Dedifferentiated amniotic fluid mesenchymal stem cell (primary cell): Measurements from ENCODE around the gene TDP1.

ENCODE experiments used
- DNase-seq: peaks from one replicate; pipeline ENCODE4 v3.0.0-alpha.2; 2016; ENCODE audit errors: extremely low spot score

Gene TDP1

DNA sequence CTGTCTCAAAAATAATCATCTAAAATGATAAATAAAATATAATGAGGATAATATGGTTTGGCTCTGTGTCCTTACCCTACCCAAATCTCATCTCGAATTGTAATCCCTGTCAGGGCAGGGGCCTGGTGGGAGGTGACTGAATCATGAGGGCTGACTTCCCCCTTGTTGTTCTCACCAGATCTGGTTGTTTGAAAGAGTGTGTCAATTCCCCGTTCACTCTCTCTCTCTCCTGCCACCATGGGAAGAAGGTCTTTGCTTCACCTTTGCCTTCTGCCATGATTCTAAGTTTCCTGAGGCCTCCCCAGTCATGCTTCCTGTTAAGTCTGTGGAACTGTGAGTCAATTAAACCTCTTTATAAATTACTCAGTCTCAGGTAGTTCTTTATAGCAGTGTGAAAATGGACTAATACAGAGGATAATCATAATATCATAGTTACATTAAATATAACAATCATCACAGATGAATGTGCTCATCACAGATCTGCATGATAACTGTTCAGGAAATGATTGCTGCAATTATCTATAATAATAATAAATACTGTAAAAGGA is 13.8 kb upstream of the TDP1 start:
- DNase-seq = no peak

DNA sequence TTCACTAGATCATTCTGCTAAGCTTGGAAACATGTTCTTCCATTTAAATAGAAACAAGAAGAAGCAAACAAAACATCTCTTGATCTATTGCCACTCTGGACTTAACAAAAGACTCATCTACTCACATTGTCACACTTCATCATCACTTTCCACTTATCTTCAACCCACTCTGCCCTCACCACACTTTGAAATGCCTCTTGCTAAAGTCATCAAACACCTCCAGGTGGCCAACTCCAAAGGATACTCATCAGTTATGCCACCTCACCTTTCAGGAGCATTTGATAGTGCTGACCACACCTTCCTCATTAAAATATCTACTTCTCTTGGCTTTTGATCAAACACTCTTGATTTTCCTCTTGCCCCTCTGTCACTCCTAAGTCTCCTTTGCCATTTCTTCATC is 8.4 kb upstream of the TDP1 start:
- DNase-seq = no peak

DNA sequence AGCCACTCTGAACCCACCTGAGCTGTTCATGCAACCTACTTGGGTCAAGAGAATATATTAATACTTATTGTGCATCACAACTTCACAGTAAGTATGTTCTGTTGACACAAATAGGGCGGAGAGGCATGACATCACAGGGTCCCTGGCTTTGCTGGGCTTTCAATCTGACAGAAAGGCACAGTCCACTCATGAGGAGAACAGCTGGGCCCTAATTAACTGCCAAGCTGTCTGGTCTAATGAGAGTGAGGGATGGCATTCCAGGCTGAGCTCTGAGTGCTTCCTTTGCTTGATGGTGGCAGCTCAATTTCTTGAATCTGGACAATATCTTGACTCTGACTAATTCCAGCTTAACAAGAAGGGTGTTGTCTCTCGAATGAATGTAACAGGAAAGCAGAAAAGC is 3.2 kb upstream of the TDP1 start:
- DNase-seq = no peak

DNA sequence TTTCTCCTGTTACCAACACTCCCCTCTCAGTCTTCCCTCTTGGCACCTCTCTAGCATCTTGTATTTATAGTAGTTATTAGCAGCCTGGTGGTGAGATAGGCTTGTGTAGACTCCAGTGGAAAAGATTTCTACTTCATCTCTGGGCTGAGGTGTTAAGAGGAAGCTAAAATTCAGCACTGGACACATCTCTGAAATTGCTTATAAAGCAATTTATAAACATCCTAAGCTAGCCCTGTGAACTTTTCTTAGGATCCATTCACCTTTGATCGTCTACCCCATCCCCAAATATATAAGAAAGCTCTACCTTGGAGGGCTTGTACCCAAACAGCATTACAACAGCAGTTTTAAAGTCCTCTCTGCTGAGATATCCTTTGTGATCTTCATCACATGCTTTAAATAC is 2.1 kb upstream of the TDP1 start:
- DNase-seq = no peak

DNA sequence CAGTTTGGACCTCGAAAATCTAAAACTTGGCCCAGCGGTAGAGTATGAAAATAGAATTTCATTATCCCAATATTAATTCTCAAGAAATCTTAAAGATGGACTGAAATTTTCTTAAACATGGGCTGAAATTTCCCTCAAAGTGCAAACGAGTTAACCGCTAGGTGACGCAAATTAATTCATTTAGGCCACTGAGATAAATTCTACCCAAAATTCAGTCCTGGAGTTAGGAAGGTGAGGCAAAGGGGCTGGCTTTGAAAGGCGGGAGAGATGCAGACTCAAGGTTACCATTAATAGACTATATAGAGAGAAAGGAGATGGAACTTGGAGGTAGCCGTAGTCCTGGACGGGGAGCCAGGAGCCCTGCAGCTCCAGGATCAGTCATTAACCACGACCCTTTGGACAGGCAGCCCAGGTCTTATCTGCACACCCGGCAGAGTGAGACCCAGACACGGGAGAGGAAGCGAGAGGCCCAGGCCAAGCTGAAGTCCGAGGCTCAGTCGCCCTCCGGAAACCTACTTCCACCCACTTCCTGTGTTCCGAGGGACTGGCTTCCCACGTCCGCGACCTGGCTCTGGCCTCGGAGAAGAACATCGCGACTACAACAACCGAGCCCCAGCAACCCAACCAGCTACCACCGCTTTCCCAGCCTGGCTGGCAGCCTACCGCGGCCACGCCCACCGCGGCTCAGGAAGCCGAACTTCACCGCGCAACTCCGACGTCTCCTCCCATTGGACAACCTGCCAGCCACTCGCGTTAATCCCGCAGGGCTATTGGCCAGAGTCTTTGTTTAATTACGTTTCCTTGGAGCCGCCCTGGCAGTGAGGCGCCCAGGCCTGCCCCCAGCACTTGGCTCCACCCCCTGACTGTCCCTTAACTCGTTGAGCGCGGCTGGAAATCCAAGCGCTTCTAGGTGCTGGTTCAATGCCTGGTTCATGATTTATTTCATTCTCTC is 1.4 kb upstream of the TDP1 start, which contains the start of gene EFCAB11:
EFCAB11 (minus strand) TSS at position 661 of the 952 bp plus-strand sequence; CDS start at position 591, 70 bp downstream.
- DNase-seq = peak; percentile 99

DNA sequence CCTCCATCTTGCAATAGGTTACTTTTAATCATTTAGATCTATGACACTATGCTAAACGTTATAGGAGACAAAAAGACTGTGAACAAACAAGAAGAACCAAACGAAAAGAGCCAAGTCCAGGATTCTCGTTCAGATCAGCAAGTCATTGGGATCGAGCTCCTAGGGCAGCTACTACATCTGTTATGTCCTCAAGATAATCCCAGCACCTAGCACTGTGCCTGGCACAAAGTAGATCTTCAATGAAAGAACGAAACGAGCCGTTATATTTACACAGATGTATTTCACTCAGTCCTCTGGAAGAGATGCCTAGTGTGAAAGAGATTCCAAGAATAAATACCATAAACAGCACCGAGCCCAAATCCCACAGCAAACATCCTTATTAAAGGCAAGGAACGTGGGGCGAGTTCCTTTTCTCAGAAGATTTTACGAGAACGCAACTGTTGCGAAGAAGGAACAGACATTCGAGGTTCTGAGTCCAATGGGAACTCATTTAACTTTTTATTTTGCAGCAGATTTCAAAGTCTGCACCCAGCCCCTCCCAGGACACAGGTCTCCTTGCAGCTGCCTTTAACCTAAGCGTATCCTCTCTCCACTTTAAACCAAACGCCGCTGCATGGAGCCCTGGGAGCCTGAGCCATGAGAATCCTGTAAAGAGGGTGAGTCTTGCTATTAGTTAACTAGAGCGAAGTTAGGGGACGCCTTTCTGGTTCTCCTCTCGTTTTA is 544 bp upstream of the TDP1 start:
- no peak for DNase-seq

DNA sequence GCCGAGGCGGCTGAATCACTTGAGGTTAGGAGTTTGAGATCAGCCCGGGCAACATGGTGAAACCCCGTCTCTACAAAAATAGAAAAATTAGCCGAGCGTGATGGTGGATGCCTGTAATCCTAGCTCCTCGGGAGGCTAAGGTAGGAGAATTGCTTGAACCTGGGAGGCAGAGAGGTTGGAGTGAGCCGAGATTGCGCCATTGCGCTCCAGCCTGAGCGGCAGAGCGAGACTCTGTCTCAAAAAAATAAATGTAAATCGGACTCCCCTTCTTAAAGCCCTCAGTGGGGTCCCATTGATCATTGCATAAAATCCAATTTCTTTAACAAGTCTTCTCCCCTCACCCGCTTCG is 908 bp downstream of the TDP1 start:
- DNase-seq = no peak

DNA sequence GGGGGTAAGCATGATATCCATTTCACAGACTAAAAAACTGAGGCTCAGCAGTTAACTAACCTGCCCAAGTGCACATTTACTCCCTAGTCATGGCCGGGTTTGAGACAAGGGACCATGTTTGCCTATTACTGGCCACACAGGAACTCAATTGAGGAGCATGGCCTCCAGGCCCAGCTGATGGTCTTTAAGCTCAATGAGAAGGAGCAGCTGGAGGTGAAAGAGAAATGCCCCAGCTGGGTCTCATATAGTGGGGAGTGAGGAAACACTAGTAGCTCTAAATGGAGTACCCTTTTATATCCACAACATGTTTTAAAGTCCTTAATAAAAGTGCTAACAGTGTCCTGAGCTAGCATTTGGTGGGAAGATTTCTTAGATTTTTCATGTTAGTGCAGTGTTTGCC is 1.6 kb downstream of the TDP1 start:
- DNase-seq = no peak

DNA sequence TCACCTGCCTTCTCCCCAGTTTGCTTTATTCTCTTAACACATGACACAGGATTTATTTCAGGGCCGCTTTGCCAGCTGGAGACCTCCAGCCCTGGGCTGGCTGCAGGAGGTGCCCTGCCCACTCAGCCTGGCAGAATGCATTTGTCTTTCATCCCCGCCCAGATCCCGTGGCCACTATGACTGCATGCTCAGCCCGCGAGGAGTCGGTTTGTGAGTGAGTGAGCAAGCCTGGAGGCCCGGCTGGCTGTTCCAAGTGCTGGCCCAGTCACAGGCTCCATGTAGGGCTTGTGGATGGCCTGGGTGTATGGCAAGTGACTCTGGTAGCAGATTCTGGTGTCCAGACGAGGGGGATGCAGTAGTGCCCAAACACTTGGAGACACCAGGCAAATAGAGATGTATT is 2.1 kb downstream of the TDP1 start:
- no peak for DNase-seq

DNA sequence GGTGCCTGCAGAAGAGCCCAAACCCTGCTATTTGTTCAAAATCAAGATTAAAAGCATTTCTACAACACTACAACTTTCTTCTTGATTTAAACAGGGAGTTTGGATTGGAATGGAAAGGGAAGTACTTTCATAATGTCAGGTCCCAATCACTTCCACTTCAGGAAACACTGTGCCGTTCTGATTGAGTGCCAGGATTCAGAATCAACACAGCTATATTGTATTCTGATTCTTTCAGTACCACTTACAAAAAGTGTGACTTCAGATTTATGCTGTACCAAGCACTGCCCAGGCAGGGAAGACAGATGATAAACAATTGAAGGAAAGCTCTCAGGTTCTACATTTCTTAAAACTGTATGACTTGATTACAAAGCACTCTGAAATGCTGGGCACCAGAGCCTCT is 3.2 kb downstream of the TDP1 start:
- DNase-seq = no peak

DNA sequence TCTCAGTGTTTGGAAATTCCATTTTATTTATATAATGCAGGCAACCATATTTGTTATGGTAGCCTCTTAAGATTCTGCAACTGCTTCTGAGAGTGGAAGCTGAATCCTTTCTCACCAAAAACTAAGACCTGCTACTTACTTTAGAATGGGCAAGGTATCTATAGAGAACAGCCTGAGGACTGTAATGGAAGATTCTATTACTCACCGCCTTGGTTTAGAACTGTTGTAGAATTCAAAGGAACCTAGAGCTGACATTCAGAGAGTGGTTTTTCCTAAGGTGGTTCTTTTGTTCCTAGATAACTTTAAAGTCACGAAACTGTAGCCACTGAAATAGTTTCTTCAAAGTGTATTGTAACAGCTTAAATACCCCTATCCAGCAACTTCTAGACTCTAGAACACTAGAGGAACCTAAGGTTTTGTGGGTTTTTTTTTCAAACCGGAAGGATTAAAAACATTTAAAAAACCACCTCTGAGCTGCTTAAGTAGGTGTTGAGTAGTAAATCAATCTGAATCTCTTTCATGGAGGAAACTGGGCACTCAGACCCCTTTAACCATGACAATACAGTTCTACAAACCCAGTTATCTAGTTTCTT is 4.2 kb downstream of the TDP1 start:
- no peak for DNase-seq

DNA sequence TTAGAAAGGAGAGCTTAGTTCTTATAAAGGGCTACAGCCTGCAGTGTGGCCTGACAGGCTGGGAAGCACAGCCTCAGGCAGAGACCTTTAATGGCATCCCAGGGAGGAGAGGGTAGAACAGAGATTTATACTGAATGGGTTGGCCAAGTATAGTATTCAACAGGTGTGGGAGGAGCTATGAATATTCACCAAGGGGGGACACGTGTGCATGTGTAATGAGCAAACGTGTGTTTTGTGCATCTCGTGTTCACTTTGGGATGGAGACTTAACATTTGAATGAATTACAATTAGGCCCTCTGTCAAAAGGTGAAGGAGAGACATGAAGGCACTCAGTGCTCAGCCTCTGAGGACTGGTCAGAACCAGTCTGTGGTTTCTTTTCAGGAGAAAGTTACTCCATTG is 5.2 kb downstream of the TDP1 start:
- DNase-seq = no peak

DNA sequence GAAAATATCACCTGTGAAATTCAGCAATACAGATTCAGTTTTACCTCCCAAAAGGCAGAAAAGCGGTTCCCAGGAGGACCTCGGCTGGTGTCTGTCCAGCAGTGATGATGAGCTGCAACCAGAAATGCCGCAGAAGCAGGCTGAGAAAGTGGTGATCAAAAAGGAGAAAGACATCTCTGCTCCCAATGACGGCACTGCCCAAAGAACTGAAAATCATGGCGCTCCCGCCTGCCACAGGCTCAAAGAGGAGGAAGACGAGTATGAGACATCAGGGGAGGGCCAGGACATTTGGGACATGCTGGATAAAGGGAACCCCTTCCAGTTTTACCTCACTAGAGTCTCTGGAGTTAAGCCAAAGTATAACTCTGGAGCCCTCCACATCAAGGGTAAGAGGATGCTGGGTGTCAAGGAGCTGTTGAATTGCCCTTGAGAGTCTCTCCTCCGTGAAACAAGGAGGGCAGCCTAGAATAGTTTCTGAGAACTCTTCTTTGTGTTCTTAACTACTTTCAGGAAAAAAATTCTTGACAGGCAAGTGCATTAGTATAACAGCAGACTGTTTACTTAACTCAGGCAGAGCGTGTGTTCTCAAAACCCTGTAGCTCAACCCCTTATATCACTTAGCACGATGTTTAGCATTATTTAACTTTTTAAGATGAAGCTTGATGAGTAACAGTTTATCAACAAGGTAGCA is 7.7 kb downstream of the TDP1 start:
- no peak for DNase-seq

DNA sequence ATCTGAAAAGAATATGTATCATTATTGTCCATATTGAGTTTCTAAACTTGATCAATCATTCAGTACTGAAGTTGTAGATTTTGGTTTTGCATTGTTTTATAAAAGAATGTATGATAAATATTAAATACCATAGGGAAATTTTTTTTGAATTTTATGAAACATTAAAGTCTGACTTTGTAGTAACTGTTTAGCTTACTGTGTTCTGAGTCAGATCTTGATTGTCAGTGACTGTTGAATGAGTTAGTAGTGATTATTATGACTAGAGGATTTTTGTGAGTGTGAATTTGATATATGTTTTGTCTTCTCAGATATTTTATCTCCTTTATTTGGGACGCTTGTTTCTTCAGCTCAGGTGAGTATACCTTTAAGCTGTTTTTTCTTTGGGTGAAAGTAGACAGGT is 10.1 kb downstream of the TDP1 start:
- no peak for DNase-seq

DNA sequence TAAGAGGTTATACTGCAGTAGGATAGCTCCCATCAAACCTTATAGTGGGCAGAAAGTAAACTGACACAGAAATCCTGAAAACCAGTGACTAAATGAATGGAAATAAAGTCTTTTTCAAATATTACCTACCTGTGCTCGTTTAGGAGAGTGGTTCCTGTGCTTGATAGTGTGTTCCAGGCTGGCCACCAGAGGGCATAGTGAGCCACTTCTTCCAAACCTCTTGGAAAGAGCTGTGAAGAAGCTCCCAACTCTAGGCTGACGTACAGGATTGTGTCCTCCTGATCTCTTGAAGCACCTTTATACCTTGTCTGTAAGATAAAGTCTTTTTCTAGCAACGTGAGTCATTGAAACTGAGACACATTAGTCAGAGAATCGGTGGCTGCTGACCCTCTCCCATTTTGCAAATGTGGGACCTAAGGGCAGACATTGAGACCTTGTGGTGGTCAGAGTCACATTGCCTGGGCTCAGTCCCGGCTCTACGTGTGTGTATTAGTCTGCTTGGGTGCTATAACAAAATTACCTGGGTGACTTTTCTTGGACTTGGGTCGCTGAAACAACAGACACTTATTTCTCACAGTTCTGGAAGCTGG is 17.6 kb downstream of the TDP1 start:
- DNase-seq = peak; percentile 62

DNA sequence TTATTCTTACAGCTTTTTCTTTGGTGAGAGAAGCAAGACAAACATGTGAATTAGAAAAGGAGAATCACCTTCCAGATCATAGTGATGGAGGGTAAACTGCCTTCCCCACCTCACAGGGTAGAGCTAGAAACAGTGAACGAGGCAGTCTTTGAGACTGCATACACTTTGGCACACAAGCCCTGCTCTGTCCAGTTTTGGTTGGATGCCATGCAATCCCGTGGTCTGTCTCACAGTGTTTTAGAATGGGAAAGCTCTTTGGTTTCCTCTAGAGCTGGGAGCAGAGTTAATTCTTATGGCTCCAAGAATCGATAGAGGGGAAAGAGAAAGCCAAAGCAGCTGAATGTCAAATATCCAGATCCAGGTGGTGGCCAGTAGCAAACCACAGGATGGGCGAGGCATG is 21.9 kb downstream of the TDP1 start:
- DNase-seq = no peak

DNA sequence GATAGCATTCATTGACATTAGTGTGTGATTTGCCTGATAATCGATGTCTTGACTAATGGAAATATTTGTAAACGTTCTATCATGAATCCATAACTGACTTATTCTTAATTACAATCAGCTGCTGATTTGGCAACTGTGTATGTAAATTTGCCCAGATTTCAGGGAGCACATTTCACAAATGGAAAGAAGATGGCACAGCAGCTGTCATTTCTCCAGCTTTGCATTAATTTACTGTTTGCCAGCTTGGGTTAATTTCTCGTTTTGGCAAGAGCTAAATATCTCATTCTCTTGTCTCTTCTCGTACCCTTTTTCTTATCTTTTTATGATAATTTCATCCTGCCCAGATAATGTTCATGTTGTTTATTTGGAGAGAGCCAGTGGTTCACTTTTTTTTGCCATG is 22.9 kb downstream of the TDP1 start:
- DNase-seq = no peak

DNA sequence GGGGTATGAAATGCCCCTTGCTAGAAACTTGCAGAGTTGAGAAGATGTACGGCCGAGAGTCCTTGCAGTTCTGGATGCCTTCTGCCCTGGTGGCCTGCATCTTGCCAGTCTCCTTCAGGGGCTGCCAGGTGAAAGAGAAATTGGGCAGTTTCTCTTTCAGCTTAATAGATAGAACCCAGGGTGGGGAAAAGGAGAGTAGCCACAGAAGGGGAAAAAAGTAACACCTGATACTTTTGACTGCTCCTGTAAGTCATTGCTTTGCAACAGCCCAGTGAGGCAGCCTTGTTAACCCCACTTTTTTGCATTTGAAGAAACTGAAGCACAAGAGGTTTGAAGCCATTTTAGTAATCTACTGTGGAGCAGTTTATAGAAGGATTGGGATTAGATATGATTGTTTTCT is 27.6 kb downstream of the TDP1 start:
- DNase-seq = no peak

DNA sequence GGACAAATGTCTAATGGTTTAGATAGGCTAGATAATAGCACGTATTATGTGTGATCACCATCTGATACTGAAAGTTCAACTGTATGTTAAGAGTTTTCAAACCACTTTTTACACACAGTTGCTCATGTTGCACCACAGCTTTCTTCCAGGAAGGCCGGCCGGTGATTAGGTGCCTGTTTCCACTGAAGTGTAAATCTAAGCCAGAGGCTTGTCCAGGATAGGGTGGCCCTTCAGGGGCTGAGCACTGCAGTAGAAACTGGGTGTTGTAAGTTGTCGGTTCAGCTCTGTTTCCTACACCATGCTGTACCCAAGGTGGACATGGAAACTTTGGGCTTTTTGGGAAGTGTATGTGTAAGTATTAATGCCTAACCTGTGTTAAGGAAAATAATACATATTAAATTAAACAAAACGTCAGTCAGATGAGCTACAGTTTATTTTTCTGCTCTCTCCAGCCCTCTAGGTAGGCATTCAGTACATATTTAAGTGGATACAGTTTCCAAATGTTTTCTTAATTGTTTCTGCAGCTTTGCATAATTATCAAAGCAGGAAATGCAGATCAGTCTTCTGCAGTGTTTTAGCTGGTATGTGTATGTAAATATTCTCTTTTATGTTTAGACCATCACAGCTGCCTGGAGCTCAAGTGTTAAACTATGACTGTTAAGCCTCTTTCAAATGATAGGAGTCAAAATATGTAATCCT is 30.9 kb downstream of the TDP1 start:
- DNase-seq = no peak

DNA sequence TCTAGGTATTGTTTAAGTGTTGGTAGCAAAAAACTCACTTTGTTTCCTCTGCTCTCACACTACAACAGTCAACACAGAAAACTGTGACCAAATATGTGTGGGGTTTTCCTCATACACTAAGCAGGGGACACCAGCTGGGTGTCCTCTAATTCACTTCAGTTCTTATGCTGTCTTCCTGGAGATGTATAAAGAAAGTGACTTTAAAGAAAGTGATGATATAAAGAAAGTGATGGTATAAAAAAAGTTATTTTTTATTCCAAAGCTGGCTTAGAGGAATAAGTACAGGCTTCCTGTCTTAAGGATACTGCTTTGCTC is 31.4 kb downstream of the TDP1 start:
- DNase-seq = no peak

DNA sequence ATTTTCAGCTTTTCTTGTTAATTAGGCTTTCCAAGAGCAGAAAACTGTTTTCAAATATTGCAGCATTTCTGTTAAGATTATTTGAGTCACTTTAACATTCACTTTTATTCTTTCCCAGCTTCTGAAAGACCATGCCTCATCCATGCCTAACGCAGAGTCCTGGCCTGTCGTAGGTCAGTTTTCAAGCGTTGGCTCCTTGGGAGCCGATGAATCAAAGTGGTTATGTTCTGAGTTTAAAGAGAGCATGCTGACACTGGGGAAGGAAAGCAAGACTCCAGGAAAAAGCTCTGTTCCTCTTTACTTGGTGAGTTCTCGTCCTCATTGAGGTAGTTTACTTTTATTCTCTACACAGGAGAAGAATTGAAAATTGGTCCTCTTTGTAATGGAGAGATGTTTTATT is 33.1 kb downstream of the TDP1 start:
- DNase-seq = no peak
